ENCODE measurements around the gene GARIN5A. TPM values are rescaled to one million over a fixed set of nuclear protein-coding genes. Genes with fewer than 3 reads are reported as not detected.

GARIN5A gene
- total RNA-seq, 1 experiment from 2014 or later, result 8.2 TPM

DNA sequence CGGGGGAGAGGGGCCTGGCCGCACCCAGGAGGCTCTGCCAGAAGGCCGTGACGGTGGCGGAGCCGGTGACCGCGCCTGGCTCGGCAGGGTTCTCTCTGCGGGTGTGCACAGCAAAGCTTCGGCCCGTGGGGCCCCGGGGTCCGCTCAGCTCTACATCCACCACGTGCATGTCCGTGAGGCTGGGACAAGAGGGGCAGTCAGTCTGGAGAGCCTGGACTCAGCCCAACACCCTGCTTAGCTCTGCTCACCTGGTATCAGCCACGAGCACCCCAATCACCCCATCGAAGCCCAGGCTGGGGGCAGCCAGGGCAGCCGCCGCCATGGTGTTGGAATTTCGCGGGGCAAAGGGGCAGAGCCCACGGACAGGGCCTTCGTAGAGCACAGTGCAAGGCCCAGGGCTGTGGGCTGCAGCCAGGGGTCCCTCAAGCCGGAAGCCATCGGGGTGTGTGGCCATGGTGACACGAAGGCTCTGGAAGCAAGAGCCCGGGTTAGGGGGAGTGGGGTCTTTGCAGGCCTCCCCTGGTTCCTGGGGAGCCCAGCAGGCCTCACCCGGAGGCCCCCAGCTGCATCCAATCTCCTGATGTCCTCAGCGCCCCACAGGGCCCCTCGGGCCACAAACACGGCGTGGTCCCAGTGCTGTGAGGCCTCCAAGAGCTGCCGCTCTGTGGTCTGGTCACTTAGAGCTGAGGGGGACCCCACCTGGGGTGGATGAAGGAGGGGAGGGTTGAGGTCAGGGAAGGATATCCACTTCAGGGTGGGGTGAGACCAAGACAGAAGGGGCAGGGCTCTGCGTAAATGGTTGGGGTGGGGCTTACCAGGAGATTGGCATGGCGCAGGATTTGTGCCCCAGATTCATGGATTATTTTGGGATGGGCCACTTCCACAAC lies 35.7 kb upstream of the GARIN5A start (continued):
- no peak for TF ChIP-seq FOXP4 (CRISPR knock-in tag; IDR thresholded peaks at IDR 0.05)

DNA sequence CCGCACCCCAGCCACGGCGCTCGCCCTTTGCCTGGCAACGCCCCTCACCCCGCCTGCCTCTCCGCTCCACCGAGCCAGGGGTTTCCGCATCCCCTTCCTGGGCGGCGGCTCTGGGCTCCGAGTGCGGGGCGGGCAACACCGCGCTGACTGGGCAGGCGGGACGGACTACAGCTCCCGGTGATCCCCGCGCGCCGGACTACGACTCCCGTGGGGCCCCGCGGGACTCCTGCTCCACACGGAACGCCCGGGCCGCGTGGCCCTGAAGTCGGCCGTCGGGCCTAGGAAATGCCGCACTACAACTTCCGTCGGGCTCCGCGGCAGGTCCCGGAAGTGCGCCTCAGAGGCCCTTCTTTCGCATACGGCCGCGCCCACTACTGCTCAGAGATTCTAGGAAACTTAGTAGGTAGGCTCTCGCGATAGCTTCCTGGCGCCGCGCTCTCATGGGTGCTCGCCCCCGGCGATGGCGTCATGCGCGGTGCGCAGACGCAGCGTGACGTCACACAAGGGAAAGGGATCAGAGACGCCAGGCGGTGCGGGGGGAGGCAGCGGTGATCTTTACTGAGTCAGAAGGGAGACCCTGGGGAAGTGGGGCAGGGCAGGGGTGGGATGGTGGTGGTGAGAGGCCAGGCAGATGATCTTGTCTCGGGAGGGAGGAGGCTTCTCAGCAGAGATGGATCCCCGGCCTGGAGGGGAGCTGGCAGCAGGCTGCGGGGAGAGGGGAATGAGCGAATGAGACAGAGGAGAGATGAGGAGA lies 34.6 kb upstream of the GARIN5A start, which contains the start of gene JOSD2:
Gene JOSD2 (minus strand): TSS at position 123 of the 754 bp plus-strand sequence. CDS start 760 bp downstream, outside the sequence.
- DNase-seq (ENCODE audit: low spot score) (peak; percentile 96), ATAC-seq (peak; percentile 89)
- Mint-ChIP-seq H3K27ac (peak within 1 kb of the TSS; percentile 95), H3K36me3 (no peaks in the 10 kb centered on the region), H3K9me3 (no peaks in the 10 kb centered on the region), H3K4me3 (peak within 1 kb of the TSS; percentile 82), H3K4me1 (peaks cover 14% of the 10 kb centered on the region), H3K27me3 (ENCODE audit: low read depth) (peaks cover 45% of the 10 kb centered on the region)
- POLR2A ChIA-PET, result interaction anchor here (0.7 to 1.0 kb wide), 4 partner anchors 15 to 210 kb away, joined by 3 to 4 read pairs (median 3); no protein-coding TSS in a partner anchor
- CTCF ChIA-PET, result interaction anchor here (0.8 to 3.4 kb wide), 18 partner anchors 10 to 364 kb away, joined by 3 to 23 read pairs (median 4); partner anchors contain the start of genes C19orf81, CLEC11A and KCNC3
- no peak for TF ChIP-seq TEAD4 (CRISPR knock-in tag; IDR thresholded peaks at IDR 0.05)
- TF ChIP-seq SP1 (CRISPR knock-in tag; conservative IDR thresholded peaks at IDR 0.05), result peak; percentile 80; the same call in 1 of the 2 replicates
- peak; percentile 67; the same call in 1 of the 2 replicates for TF ChIP-seq ZMAT4 (CRISPR knock-in tag; IDR thresholded peaks at IDR 0.05)
- TF ChIP-seq CREB1 (CRISPR knock-in tag; IDR thresholded peaks at IDR 0.05), result 0 out of 2 replicates have a peak, but pooled peaks have one; percentile 45
- TF ChIP-seq, protein P1, sequence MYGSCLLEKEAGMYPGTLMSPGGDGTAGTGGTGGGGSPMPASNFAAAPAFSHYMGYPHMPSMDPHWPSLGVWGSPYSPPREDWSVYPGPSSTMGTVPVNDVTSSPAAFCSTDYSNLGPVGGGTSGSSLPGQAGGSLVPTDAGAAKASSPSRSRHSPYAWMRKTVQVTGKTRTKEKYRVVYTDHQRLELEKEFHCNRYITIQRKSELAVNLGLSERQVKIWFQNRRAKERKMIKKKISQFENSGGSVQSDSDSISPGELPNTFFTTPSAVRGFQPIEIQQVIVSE (CRISPR knock-in tag; IDR thresholded peaks at IDR 0.05; ENCODE audit: borderline replicate concordance), result no peak
- TF ChIP-seq, protein P2, sequence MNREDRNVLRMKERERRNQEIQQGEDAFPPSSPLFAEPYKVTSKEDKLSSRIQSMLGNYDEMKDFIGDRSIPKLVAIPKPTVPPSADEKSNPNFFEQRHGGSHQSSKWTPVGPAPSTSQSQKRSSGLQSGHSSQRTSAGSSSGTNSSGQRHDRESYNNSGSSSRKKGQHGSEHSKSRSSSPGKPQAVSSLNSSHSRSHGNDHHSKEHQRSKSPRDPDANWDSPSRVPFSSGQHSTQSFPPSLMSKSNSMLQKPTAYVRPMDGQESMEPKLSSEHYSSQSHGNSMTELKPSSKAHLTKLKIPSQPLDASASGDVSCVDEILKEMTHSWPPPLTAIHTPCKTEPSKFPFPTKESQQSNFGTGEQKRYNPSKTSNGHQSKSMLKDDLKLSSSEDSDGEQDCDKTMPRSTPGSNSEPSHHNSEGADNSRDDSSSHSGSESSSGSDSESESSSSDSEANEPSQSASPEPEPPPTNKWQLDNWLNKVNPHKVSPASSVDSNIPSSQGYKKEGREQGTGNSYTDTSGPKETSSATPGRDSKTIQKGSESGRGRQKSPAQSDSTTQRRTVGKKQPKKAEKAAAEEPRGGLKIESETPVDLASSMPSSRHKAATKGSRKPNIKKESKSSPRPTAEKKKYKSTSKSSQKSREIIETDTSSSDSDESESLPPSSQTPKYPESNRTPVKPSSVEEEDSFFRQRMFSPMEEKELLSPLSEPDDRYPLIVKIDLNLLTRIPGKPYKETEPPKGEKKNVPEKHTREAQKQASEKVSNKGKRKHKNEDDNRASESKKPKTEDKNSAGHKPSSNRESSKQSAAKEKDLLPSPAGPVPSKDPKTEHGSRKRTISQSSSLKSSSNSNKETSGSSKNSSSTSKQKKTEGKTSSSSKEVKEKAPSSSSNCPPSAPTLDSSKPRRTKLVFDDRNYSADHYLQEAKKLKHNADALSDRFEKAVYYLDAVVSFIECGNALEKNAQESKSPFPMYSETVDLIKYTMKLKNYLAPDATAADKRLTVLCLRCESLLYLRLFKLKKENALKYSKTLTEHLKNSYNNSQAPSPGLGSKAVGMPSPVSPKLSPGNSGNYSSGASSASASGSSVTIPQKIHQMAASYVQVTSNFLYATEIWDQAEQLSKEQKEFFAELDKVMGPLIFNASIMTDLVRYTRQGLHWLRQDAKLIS (CRISPR knock-in tag; IDR thresholded peaks at IDR 0.05; ENCODE audit: borderline replicate concordance), result no peak; the same call in 1 of the 2 replicates
- TF ChIP-seq, protein P3, sequence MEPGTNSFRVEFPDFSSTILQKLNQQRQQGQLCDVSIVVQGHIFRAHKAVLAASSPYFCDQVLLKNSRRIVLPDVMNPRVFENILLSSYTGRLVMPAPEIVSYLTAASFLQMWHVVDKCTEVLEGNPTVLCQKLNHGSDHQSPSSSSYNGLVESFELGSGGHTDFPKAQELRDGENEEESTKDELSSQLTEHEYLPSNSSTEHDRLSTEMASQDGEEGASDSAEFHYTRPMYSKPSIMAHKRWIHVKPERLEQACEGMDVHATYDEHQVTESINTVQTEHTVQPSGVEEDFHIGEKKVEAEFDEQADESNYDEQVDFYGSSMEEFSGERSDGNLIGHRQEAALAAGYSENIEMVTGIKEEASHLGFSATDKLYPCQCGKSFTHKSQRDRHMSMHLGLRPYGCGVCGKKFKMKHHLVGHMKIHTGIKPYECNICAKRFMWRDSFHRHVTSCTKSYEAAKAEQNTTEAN (CRISPR knock-in tag; IDR thresholded peaks at IDR 0.05), result no peak
- no peak for TF ChIP-seq ZNF532 (CRISPR knock-in tag; IDR thresholded peaks at IDR 0.05; ENCODE audit: borderline replicate concordance)
- TF ChIP-seq, protein P4, sequence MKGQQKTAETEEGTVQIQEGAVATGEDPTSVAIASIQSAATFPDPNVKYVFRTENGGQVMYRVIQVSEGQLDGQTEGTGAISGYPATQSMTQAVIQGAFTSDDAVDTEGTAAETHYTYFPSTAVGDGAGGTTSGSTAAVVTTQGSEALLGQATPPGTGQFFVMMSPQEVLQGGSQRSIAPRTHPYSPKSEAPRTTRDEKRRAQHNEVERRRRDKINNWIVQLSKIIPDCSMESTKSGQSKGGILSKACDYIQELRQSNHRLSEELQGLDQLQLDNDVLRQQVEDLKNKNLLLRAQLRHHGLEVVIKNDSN (CRISPR knock-in tag; IDR thresholded peaks at IDR 0.05), result peak; percentile 74; the same call in 1 of the 2 replicates
- peak; percentile 100 for TF ChIP-seq ZBTB21 (CRISPR knock-in tag; IDR thresholded peaks at IDR 0.05; ENCODE audit: borderline replicate concordance)
- TF ChIP-seq PRRX2 (CRISPR knock-in tag; IDR thresholded peaks at IDR 0.05), result no peak
- peak; percentile 93 for TF ChIP-seq MAX (CRISPR knock-in tag; IDR thresholded peaks at IDR 0.05)
- TF ChIP-seq ZNF281 (CRISPR knock-in tag; IDR thresholded peaks at IDR 0.05), result peak; percentile 58; the same call in 1 of the 2 replicates

Data from WTC11 (cell line).